A549 (cell line): ENCODE measurements around the gene KIF16B. TPM values are rescaled to one million over a fixed set of nuclear protein-coding genes. Genes with fewer than 3 reads are reported as not detected.

Experiments used
- ATAC-seq, 2 experiments: fragments of 200-7000 bp in 1 of 2; fragments of >200 bp in 1 of 2; cut with Nextera tagmentation in 1 of 2; cut with Tn5 transposase in 1 of 2; 3 replicates each; pipeline versions ENCODE4 v1.8.0 to v1.9.1; 2018 to 2020; ENCODE audit warnings: mild to moderate bottlenecking in 1 of 2, moderate library complexity in 1 of 2
- CTCF ChIA-PET: fragments of 300-600 bp; sonication (Branson Sonifier 250); formaldehyde crosslinking; extraction: SDS; loops from one replicate; lab custom pipeline; 2021; ENCODE audit warnings: antibody characterized with exemption, inconsistent platforms; lab: Yijun Ruan, JAX
- POLR2A ChIA-PET: fragments of 350-600 bp; formaldehyde crosslinking; extraction: SDS; loops from one replicate; lab custom pipeline; 2021; ENCODE audit warnings: antibody characterized with exemption, inconsistent platforms; lab: Yijun Ruan, JAX
- DNase-seq, 2 experiments: peaks; one replicate each; pipeline versions ENCODE4 v3.0.0 to v3.0.0-alpha.2; 2011 to 2016; ENCODE audit warnings: low read depth in 1 of 2, low spot score in 1 of 2
- FAIRE-seq: peaks from 2 replicates; lab custom pipeline; 2011; peaks lifted over from hg19 to GRCh38; lab: Jason Lieb, UNC
- H3K27ac ChIP-seq, 2 experiments: fragments of >200 bp; sonication (Bioruptor Twin); formaldehyde crosslinking; 3 replicates each; pipeline ENCODE4 v1.5.1; 2016 to 2017
- H3K4me1 ChIP-seq: fragments of >200 bp; sonication (Bioruptor Twin); formaldehyde crosslinking; 3 replicates; pipeline ENCODE4 v1.6.1; 2016
- H3K4me2 ChIP-seq: fragments of >200 bp; sonication (Bioruptor Twin); formaldehyde crosslinking; 3 replicates; pipeline ENCODE4 v1.6.1; 2016
- H3K4me3 ChIP-seq: fragments of >200 bp; sonication (Bioruptor Twin); formaldehyde crosslinking; 3 replicates; pipeline ENCODE4 v1.5.1; 2016
- H3K9me3 ChIP-seq: fragments of >200 bp; sonication (Bioruptor Twin); formaldehyde crosslinking; 3 replicates; pipeline ENCODE4 v1.6.1; 2016
- CBX2 ChIP-seq: fragments of 200-600 bp; sonication (generic); IDR thresholded peaks from 2 replicates; pipeline ENCODE4 v1.6.1; 2016; ENCODE audit warnings: low read depth, mild to moderate bottlenecking, borderline replicate concordance
- CBX8 ChIP-seq: fragments of 200-600 bp; sonication (generic); IDR thresholded peaks from 2 replicates; pipeline ENCODE4 v1.6.1; 2016
- CEBPB ChIP-seq, 2 experiments: fragments of >200 bp in 1 of 2; sonication (Bioruptor Twin) in 1 of 2; formaldehyde crosslinking in 1 of 2; IDR thresholded peaks; 2 replicates each; pipeline ENCODE4 v1.6.1; 2012 to 2016
- CHD4 ChIP-seq: fragments of 200-600 bp; sonication (generic); IDR thresholded peaks from 2 replicates; pipeline ENCODE4 v1.6.1; 2016; ENCODE audit warnings: antibody characterized with exemption, mild to moderate bottlenecking, borderline replicate concordance
- E2F6 ChIP-seq: IDR thresholded peaks from 2 replicates; pipeline ENCODE4 v1.6.1; 2012; ENCODE audit warnings: low read depth, borderline replicate concordance
- EHMT2 ChIP-seq: fragments of 200-600 bp; sonication (generic); IDR thresholded peaks from 2 replicates; pipeline ENCODE4 v1.6.1; 2016; ENCODE audit warnings: antibody characterized with exemption, low read depth, mild to moderate bottlenecking, moderate library complexity
- ELK1 ChIP-seq: fragments of 150-350 bp; IDR thresholded peaks from 2 replicates; pipeline ENCODE4 v1.6.1; 2014; ENCODE audit warnings: low read depth, mild to moderate bottlenecking, low read length
- EP300 ChIP-seq, 2 experiments: fragments of >200 bp; sonication (Bioruptor Twin); formaldehyde crosslinking; IDR thresholded peaks; 2 replicates in 1 of 2; 3 replicates in 1 of 2; pipeline ENCODE4 v1.6.1; 2016 to 2017
- FOSB ChIP-seq: fragments of 250-450 bp; sonication (Bioruptor Pico); IDR thresholded peaks from 2 replicates; pipeline ENCODE4 v1.5.0; 2020; ENCODE audit warnings: mild to moderate bottlenecking, moderate library complexity
- FOSL2 ChIP-seq, 2 experiments: fragments of 450-650 bp in 1 of 2; fragments of >200 bp in 1 of 2; sonication (Bioruptor Twin) in 1 of 2; formaldehyde crosslinking; IDR thresholded peaks; 2 replicates each; pipeline versions ENCODE4 v1.5.0 to v1.6.1; 2016 to 2020; ENCODE audit warnings: mild to moderate bottlenecking in 1 of 2, moderate library complexity in 1 of 2
- HMGXB4 ChIP-seq: fragments of 250-450 bp; sonication (Bioruptor Pico); IDR thresholded peaks from 2 replicates; pipeline ENCODE4 v1.5.0; 2021; ENCODE audit warnings: mild to moderate bottlenecking, moderate library complexity, borderline replicate concordance
- HOXA7 ChIP-seq: fragments of 250-450 bp; sonication (Bioruptor Pico); IDR thresholded peaks from 2 replicates; pipeline ENCODE4 v1.5.0; 2020; ENCODE audit warnings: mild to moderate bottlenecking, moderate library complexity
- HOXB5 ChIP-seq: fragments of 250-450 bp; sonication (Bioruptor Pico); IDR thresholded peaks from 2 replicates; pipeline ENCODE4 v1.5.0; 2020; ENCODE audit warnings: mild to moderate bottlenecking, moderate library complexity
- JUN ChIP-seq, 2 experiments: fragments of >200 bp; sonication (Bioruptor Twin); formaldehyde crosslinking; IDR thresholded peaks; 2 replicates in 1 of 2; 3 replicates in 1 of 2; pipeline ENCODE4 v1.6.1; 2016 to 2017
- JUNB ChIP-seq: fragments of >200 bp; sonication (Bioruptor Twin); formaldehyde crosslinking; IDR thresholded peaks from 2 replicates; pipeline ENCODE4 v1.6.1; 2016
- KDM1A ChIP-seq: fragments of 200-600 bp; sonication (generic); IDR thresholded peaks from 2 replicates; pipeline ENCODE4 v1.6.1; 2016; ENCODE audit warnings: low read depth, mild to moderate bottlenecking
- MAFK ChIP-seq: fragments of 450-650 bp; IDR thresholded peaks from 2 replicates; pipeline ENCODE4 v1.6.1; 2014; ENCODE audit not compliant: partially characterized antibody
- MAZ ChIP-seq: fragments of 150-350 bp; IDR thresholded peaks from 2 replicates; pipeline ENCODE4 v1.6.1; 2014; ENCODE audit warnings: antibody characterized with exemption, low read depth, low read length, borderline replicate concordance
- NPAS2 ChIP-seq: fragments of 250-450 bp; sonication (Bioruptor Pico); IDR thresholded peaks from 2 replicates; pipeline ENCODE4 v1.8.0; 2022; ENCODE audit warnings: mild to moderate bottlenecking, moderate library complexity, borderline replicate concordance
- PHF8 ChIP-seq: fragments of 200-600 bp; sonication (generic); IDR thresholded peaks from 2 replicates; pipeline ENCODE4 v1.6.1; 2016; ENCODE audit warnings: low read depth, mild to moderate bottlenecking, antibody characterized with exemption, moderate library complexity, borderline replicate concordance
- POLR2A ChIP-seq: IDR thresholded peaks from 2 replicates; pipeline ENCODE4 v1.6.1; 2012; ENCODE audit warnings: mild to moderate bottlenecking, low read length
- POLR2AphosphoS2 ChIP-seq: conservative IDR thresholded peaks from 2 replicates; pipeline ENCODE4 v1.6.1; 2012; ENCODE audit warnings: low read length, improper control_type of control experiment, inconsistent platforms
- RARB ChIP-seq: fragments of 250-450 bp; sonication (Bioruptor Pico); IDR thresholded peaks from 2 replicates; pipeline ENCODE4 v1.8.0; 2021; ENCODE audit warnings: mild to moderate bottlenecking, moderate library complexity
- RCOR1 ChIP-seq: fragments of 150-350 bp; IDR thresholded peaks from 2 replicates; pipeline ENCODE4 v1.6.1; 2014; ENCODE audit warnings: antibody characterized with exemption, low read length, low read depth
- SREBF2 ChIP-seq: fragments of 450-650 bp; IDR thresholded peaks from 2 replicates; pipeline ENCODE4 v1.6.1; 2014; ENCODE audit warnings: mild to moderate bottlenecking, moderate library complexity
- ZFP36 ChIP-seq: fragments of 450-650 bp; IDR thresholded peaks from 2 replicates; pipeline ENCODE4 v1.6.1; 2014; ENCODE audit warnings: borderline replicate concordance; ENCODE audit not compliant: partially characterized antibody
- ZNF302 ChIP-seq: fragments of 250-450 bp; sonication (Bioruptor Pico); IDR thresholded peaks from 2 replicates; pipeline ENCODE4 v1.9.0; 2021; ENCODE audit warnings: inconsistent platforms, mild to moderate bottlenecking, moderate library complexity
- WGBS: methylation state at CpG from one replicate; pipeline ENCODE4 v1.1.6; 2017; ENCODE audit errors: missing lambda C conversion rate; 5-methylcytosine and 5-hydroxymethylcytosine counted together
- polyA plus RNA-seq, 4 experiments: library from polyadenylated mRNA; depleted of rRNA in 3 of 4; stranded (reverse); fragments of >200 nt; fragmentation: RNase III in 1 of 4; extraction: RNeasy Plus Mini Kit Qiagen cat#74134 plus additional on column Dnase treatment in 1 of 4; gene quantifications; 2 replicates in 3 of 4; 3 replicates in 1 of 4; pipeline ENCODE4 v1.2.3, GENCODE V29; 2011 to 2017
- TF ChIP-seq, protein P1 (sequence below): IDR thresholded peaks from 2 replicates; pipeline ENCODE4 v1.6.1; 2012

Gene KIF16B
- polyA plus RNA-seq, 2 of the 4 experiments (the other 2 are of a cell fraction), result 14.1 to 23.3 TPM

- 79% methylated on average over 1 of the region's 1 CpG for WGBS
- H3K4me2 ChIP-seq, result no peak overlapping the region
- ChIA-PET POLR2A (no interaction called here), CTCF (interaction anchor here (0.9 to 3.8 kb wide), 2 partner anchors 9 to 37 kb away, joined by 3 to 23 read pairs; no protein-coding TSS in a partner anchor)
- no peak for ATAC-seq
- FAIRE-seq, result no peak
- no peaks in the 10 kb centered on the region for H3K4me1 ChIP-seq
- H3K9me3 ChIP-seq, result no peaks in the 10 kb centered on the region
- TF ChIP-seq E2F6, result no peak
- no peak for TF ChIP-seq HOXA7 (CRISPR knock-in tag)
- TF ChIP-seq FOSB (CRISPR knock-in tag), result no peak
- no peak for TF ChIP-seq POLR2AphosphoS2
- no peak for TF ChIP-seq CBX2
- no peak for TF ChIP-seq SREBF2
- TF ChIP-seq ZNF302 (CRISPR knock-in tag), result no peak
- TF ChIP-seq RARB (CRISPR knock-in tag), result no peak
- TF ChIP-seq HMGXB4 (CRISPR knock-in tag), result no peak
- no peak for TF ChIP-seq ELK1
- TF ChIP-seq MAFK, result no peak
- TF ChIP-seq CHD4, result no peak
- no peak for TF ChIP-seq POLR2A
- TF ChIP-seq JUNB, result no peak
- no peak for TF ChIP-seq JUN (IDR thresholded peaks at IDR 0.05)
- no peak for TF ChIP-seq PHF8
- TF ChIP-seq KDM1A, result no peak
- TF ChIP-seq, all 56 proteins: peak for 0
- DNase-seq, result no peak
- no peak overlapping the region for H3K4me3 ChIP-seq
- no peak overlapping the region for H3K27ac ChIP-seq
Measured at GRCh38 chr20:16485401-16485800, 87.8 kb downstream of the KIF16B start.

GRCh38 chr20:16483024-16483423 lies 90.2 kb downstream of the KIF16B start:
- FAIRE-seq, result no peak
- TF ChIP-seq NPAS2 (CRISPR knock-in tag), result no peak
- no peak for TF ChIP-seq ELK1
- no peak for TF ChIP-seq JUNB
- TF ChIP-seq RCOR1, result no peak
- no peak for TF ChIP-seq CBX8
- no peak for TF ChIP-seq HOXB5 (CRISPR knock-in tag)
- no peak for TF ChIP-seq ZFP36
- no peak for TF ChIP-seq CEBPB (IDR thresholded peaks at IDR 0.05)
- TF ChIP-seq FOSL2 (IDR thresholded peaks at IDR 0.05), result no peak
- TF ChIP-seq FOSL2 (CRISPR knock-in tag; IDR thresholded peaks at IDR 0.05), result no peak
- TF ChIP-seq JUN (IDR thresholded peaks at IDR 0.05), result no peak
- no peak for TF ChIP-seq MAFK
- TF ChIP-seq MAZ, result no peak
- no peak for TF ChIP-seq PHF8
- no peak for TF ChIP-seq KDM1A
- TF ChIP-seq, protein P1, sequence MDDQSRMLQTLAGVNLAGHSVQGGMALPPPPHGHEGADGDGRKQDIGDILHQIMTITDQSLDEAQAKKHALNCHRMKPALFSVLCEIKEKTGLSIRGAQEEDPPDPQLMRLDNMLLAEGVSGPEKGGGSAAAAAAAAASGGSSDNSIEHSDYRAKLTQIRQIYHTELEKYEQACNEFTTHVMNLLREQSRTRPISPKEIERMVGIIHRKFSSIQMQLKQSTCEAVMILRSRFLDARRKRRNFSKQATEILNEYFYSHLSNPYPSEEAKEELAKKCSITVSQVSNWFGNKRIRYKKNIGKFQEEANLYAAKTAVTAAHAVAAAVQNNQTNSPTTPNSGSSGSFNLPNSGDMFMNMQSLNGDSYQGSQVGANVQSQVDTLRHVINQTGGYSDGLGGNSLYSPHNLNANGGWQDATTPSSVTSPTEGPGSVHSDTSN, result no peak
- TF ChIP-seq EP300 (IDR thresholded peaks at IDR 0.05), result no peak
- no peak for TF ChIP-seq SREBF2
- no peak for TF ChIP-seq EHMT2
- H3K9me3 ChIP-seq, result no peaks in the 10 kb centered on the region
- ChIA-PET POLR2A (no interaction called here), CTCF (interaction anchor here (1.1 to 1.9 kb wide), 3 partner anchors 10 to 279 kb away, joined by 3 to 6 read pairs (median 4); no protein-coding TSS in a partner anchor)
- H3K27ac ChIP-seq, result no peak overlapping the region
- DNase-seq, result no peak
- H3K4me3 ChIP-seq, result no peak overlapping the region
- H3K4me2 ChIP-seq, result no peak overlapping the region
- no peak for ATAC-seq
- H3K4me1 ChIP-seq, result no peaks in the 10 kb centered on the region
- 93% methylated on average over 2 of the region's 2 CpGs for WGBS
